HG02973 (cell line): ENCODE results near the gene TRIM37.
A peak's percentile ranks its signal among the peaks of the same experiment; 100 is the strongest.
"Not testable (repeated sequence)": the region's sequence is repeated elsewhere in the genome, so short reads cannot be mapped to it uniquely, and the experiment has no call there.

Source experiments
- ATAC-seq: cut with Tn5 transposase; IDR thresholded peaks from one replicate; pipeline ENCODE4 v1.9.1; 2021; ENCODE audit warnings: moderate library complexity; ENCODE audit not compliant: unreplicated experiment

The TRIM37 gene

GRCh38 chr17:59115474-59115873, 8.8 kb upstream of the TRIM37 start:
- no peak for ATAC-seq

GRCh38 chr17:59111539-59111938, 4.9 kb upstream of the TRIM37 start:
- no peak for ATAC-seq

- no peak for ATAC-seq
Measured at GRCh38 chr17:59110973-59111372, 4.3 kb upstream of the TRIM37 start.

- no peak for ATAC-seq
Measured at GRCh38 chr17:59108400-59109102, 1.9 kb upstream of the TRIM37 start.

- ATAC-seq: no peak
Measured at GRCh38 chr17:59107306-59107670, 608 bp upstream of the TRIM37 start.

- ATAC-seq: peak; percentile 16
Measured at GRCh38 chr17:59105852-59106462, 723 bp downstream of the TRIM37 start.

- no peak for ATAC-seq
Measured at GRCh38 chr17:59101178-59101577, 5.5 kb downstream of the TRIM37 start.

GRCh38 chr17:59097876-59098275, 8.8 kb downstream of the TRIM37 start:
- ATAC-seq: no peak

GRCh38 chr17:59094861-59095530, 11.7 kb downstream of the TRIM37 start:
- no peak for ATAC-seq

- ATAC-seq: no peak
Measured at GRCh38 chr17:59093702-59094231, 12.9 kb downstream of the TRIM37 start.

GRCh38 chr17:59093145-59093701, 13.5 kb downstream of the TRIM37 start:
- no peak for ATAC-seq

- not testable (repeated sequence) for ATAC-seq
Measured at GRCh38 chr17:59090593-59090992, 16.1 kb downstream of the TRIM37 start.

GRCh38 chr17:59084154-59084553, 22.5 kb downstream of the TRIM37 start:
- no peak for ATAC-seq

- no peak for ATAC-seq
Measured at GRCh38 chr17:59074494-59074893, 32.2 kb downstream of the TRIM37 start.

- ATAC-seq: no peak
Measured at GRCh38 chr17:59073972-59074371, 32.7 kb downstream of the TRIM37 start.

- ATAC-seq: no peak
Measured at GRCh38 chr17:59069856-59070255, 36.8 kb downstream of the TRIM37 start.

- no peak for ATAC-seq
Measured at GRCh38 chr17:59067756-59068155, 38.9 kb downstream of the TRIM37 start.

- no peak for ATAC-seq
Measured at GRCh38 chr17:59067340-59067739, 39.3 kb downstream of the TRIM37 start.

GRCh38 chr17:59062509-59062908, 44.2 kb downstream of the TRIM37 start:
- no peak for ATAC-seq

- no peak for ATAC-seq
Measured at GRCh38 chr17:59056857-59057256, 49.8 kb downstream of the TRIM37 start.

- no peak for ATAC-seq
Measured at GRCh38 chr17:59049798-59050197, 56.9 kb downstream of the TRIM37 start.

GRCh38 chr17:59047616-59048015, 59.1 kb downstream of the TRIM37 start:
- no peak for ATAC-seq
